PC-9 (cell line): ENCODE data around the gene PTPRT. TPM values are rescaled to one million over a fixed set of nuclear protein-coding genes. Genes with fewer than 3 reads are reported as not detected.

Experiments
- BruUV-seq: library from RNA; stranded (reverse); fragments of 400-500 nt; replicated peaks from 2 replicates; lab custom pipeline; 2021; lab: Mats Ljungman, UMichigan
- CTCF ChIA-PET: fragments of 300-600 bp; sonication (Branson Sonifier 250); formaldehyde crosslinking; loops from one replicate; lab custom pipeline; 2022; ENCODE audit warnings: antibody characterized with exemption; lab: Charles Lee
- POLR2A ChIA-PET: fragments of 300-600 bp; sonication (Branson Sonifier 250); formaldehyde crosslinking; loops from one replicate; lab custom pipeline; 2022; ENCODE audit warnings: antibody characterized with exemption; ENCODE audit not compliant: unreplicated experiment; lab: Charles Lee
- DNase-seq, 2 experiments: peaks; one replicate each; pipeline versions ENCODE4 v3.0.0 to v3.0.0-alpha.2; 2015 to 2022; ENCODE audit warnings: mixed read lengths in 1 of 2
- H2AFZ ChIP-seq: fragments of 200-600 bp; sonication (generic); 2 replicates; pipeline ENCODE4 v1.8.1; 2017; ENCODE audit warnings: antibody characterized with exemption
- H3F3A ChIP-seq: fragments of 200-600 bp; sonication (generic); 2 replicates; pipeline ENCODE4 v1.8.1; 2017; ENCODE audit warnings: antibody characterized with exemption, mild to moderate bottlenecking, low read depth; ENCODE audit not compliant: insufficient read depth
- H3K27ac ChIP-seq: fragments of 200-600 bp; sonication (generic); 2 replicates; pipeline ENCODE4 v1.6.1; 2016; ENCODE audit warnings: mixed run types
- H3K27me3 ChIP-seq: fragments of 200-600 bp; sonication (generic); 2 replicates; pipeline ENCODE4 v1.6.1; 2016; ENCODE audit warnings: low read depth, mixed run types; ENCODE audit not compliant: insufficient read depth
- H3K36me3 ChIP-seq: fragments of 200-600 bp; sonication (generic); 2 replicates; pipeline ENCODE4 v1.6.1; 2016; ENCODE audit warnings: low read depth, mixed run types
- H3K4me1 ChIP-seq: fragments of 200-600 bp; sonication (generic); replicated peaks from 2 replicates; pipeline ENCODE4 v1.6.1; 2016; ENCODE audit warnings: mixed run types; ENCODE audit not compliant: insufficient read depth
- H3K4me2 ChIP-seq: fragments of 200-600 bp; sonication (generic); 2 replicates; pipeline ENCODE4 v1.6.1; 2017; ENCODE audit warnings: mixed run types
- H3K4me3 ChIP-seq: fragments of 200-600 bp; sonication (generic); 2 replicates; pipeline ENCODE4 v1.6.1; 2016; ENCODE audit warnings: mixed run types
- H3K79me2 ChIP-seq: fragments of 200-600 bp; sonication (generic); 2 replicates; pipeline ENCODE4 v1.6.1; 2017; ENCODE audit warnings: low read depth, mixed run types
- H3K9me2 ChIP-seq: fragments of 200-600 bp; sonication (generic); 2 replicates; pipeline ENCODE4 v1.8.1; 2017; ENCODE audit warnings: mild to moderate bottlenecking; ENCODE audit not compliant: insufficient read depth
- H3K9me3 ChIP-seq: fragments of 200-600 bp; sonication (generic); 2 replicates; pipeline ENCODE4 v1.8.1; 2016; ENCODE audit warnings: low read depth; ENCODE audit not compliant: insufficient read depth
- H4K20me1 ChIP-seq: fragments of 200-600 bp; sonication (generic); 2 replicates; pipeline ENCODE4 v1.8.1; 2017; ENCODE audit not compliant: insufficient read depth
- CTCF ChIP-seq: fragments of 200-600 bp; sonication (generic); conservative IDR thresholded peaks from 2 replicates; pipeline ENCODE4 v1.6.1; 2017; ENCODE audit warnings: mixed run types, antibody characterized with exemption, mild to moderate bottlenecking, moderate library complexity
- EZH2 ChIP-seq: fragments of 200-600 bp; sonication (generic); IDR thresholded peaks from 2 replicates; pipeline ENCODE4 v1.8.0; 2017; ENCODE audit warnings: antibody characterized with exemption, low read depth
- intact Hi-C: fragments of 100-400 bp; cut with micrococcal nuclease; formaldehyde crosslinking; loops from one replicate; pipeline ENCODE4 v1.10.0; 2022; ENCODE audit not compliant: unreplicated experiment
- total RNA-seq: library from RNA; stranded (reverse); gene quantifications from 2 replicates; pipeline ENCODE4 v1.2.3, GENCODE V29; 2021

The PTPRT gene
- total RNA-seq, 1 experiment from 2014 or later = not detected

DNA sequence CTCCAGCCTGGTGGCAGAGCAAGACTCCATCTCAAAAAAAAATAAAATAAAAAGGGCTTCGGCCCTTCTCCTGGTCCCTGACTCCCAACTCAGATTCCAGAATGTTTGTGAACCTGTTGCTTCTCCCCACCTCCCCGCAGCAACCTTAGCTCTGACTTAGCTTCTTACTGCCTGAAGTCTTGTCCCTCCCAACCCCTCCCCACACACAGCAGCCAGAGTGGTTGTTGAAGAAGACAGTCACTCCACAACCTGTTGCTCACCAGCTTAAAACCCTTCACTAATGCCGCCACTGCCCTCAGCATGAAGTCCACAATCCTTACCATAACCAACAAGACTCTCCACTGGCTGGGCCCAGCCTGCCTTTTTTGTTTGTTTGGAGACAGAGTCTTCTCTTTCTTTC, 6.5 kb upstream of the PTPRT start:
- Histone ChIP-seq H3K4me3 (no peak overlapping the region), H3K27ac (no peak overlapping the region), H3F3A (no peaks in the 10 kb centered on the region), H3K36me3 (no peaks in the 10 kb centered on the region), H4K20me1 (no peaks in the 10 kb centered on the region), H3K9me2 (no peaks in the 10 kb centered on the region), H3K27me3 (peaks cover 79% of the 10 kb centered on the region), H3K9me3 (no peaks in the 10 kb centered on the region), H3K4me2 (no peak overlapping the region), H3K79me2 (no peaks in the 10 kb centered on the region), H2AFZ (no peak overlapping the region), H3K4me1 (no peaks in the 10 kb centered on the region)
- TF ChIP-seq CTCF (no peak), EZH2 (no peak)
- ChIA-PET POLR2A (no interaction called here), CTCF (no interaction called here)
- no TSS peak for BruUV-seq
- DNase-seq = no peak
- intact Hi-C loops = no loop called here

DNA sequence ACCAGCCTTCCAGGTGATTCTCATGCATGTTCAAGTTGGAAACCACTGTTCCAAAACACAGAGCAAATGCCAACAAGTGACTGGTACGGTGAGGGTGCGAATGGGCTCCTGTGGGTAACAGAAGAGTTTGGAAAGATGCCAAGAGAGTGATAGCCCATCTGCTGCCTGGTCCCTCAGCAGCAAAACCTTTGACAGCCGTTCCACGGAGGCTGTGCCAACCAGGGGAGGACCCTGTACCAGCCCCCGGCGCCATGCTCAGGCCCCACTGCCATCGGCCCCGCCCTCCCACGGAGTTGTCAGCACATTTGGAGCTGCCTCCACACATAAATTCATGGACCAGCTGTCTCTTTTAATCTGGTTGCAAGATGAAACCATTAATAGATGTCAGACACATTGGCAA, 4.4 kb upstream of the PTPRT start:
- no peak for TF ChIP-seq EZH2
- TF ChIP-seq CTCF = no peak
- intact Hi-C loops = no loop called here
- H3K4me3 ChIP-seq = no peak overlapping the region
- no peaks in the 10 kb centered on the region for H3K79me2 ChIP-seq
- H3K27me3 ChIP-seq = peaks cover 60% of the 10 kb centered on the region
- H4K20me1 ChIP-seq = no peaks in the 10 kb centered on the region
- no peak for DNase-seq
- H3K4me2 ChIP-seq = no peak overlapping the region
- no TSS peak for BruUV-seq
- H3K27ac ChIP-seq = no peak overlapping the region
- no peaks in the 10 kb centered on the region for H3K9me2 ChIP-seq
- CTCF ChIA-PET = no interaction called here
- no peaks in the 10 kb centered on the region for H3F3A ChIP-seq
- no peak overlapping the region for H2AFZ ChIP-seq
- no peaks in the 10 kb centered on the region for H3K36me3 ChIP-seq
- H3K9me3 ChIP-seq = no peaks in the 10 kb centered on the region
- POLR2A ChIA-PET = no interaction called here
- H3K4me1 ChIP-seq = no peaks in the 10 kb centered on the region

- ChIA-PET CTCF (no interaction called here), POLR2A (no interaction called here)
- BruUV-seq = no TSS peak
- TF ChIP-seq EZH2 (no peak), CTCF (no peak)
- no peaks in the 10 kb centered on the region for H3F3A ChIP-seq
- DNase-seq = no peak
- intact Hi-C loops = no loop called here
- peaks cover 53% of the 10 kb centered on the region for H3K27me3 ChIP-seq
- no peaks in the 10 kb centered on the region for H3K36me3 ChIP-seq
- no peaks in the 10 kb centered on the region for H3K79me2 ChIP-seq
- no peaks in the 10 kb centered on the region for H3K9me2 ChIP-seq
- H3K4me3 ChIP-seq = no peak overlapping the region
- no peak overlapping the region for H3K4me2 ChIP-seq
- no peaks in the 10 kb centered on the region for H3K9me3 ChIP-seq
- H4K20me1 ChIP-seq = no peaks in the 10 kb centered on the region
- H2AFZ ChIP-seq = no peak overlapping the region
- H3K27ac ChIP-seq = no peak overlapping the region
- H3K4me1 ChIP-seq = no peaks in the 10 kb centered on the region
Measured at GRCh38 chr20:43193443-43193842, 3.7 kb upstream of the PTPRT start.
